Measurements from ENCODE around the gene RGS11.

- TF ChIP-seq POLR2AphosphoS5 (IDR thresholded peaks at IDR 0.05; ENCODE audit: low read depth, low read length) (peak; percentile 99), SIN3A (IDR thresholded peaks at IDR 0.05; ENCODE audit: borderline replicate concordance, insufficient read depth, low read length) (peak; percentile 85; the same call in 1 of the 2 replicates)
Observed at GRCh38 chr16:228852-229730, 46.7 kb downstream of the RGS11 start, which contains the start of gene LUC7L.

All from PFSK-1 (cell line).